ENCODE results near the gene ARHGAP28. TPM values are rescaled to one million over a fixed set of nuclear protein-coding genes. Genes with fewer than 3 reads are reported as not detected.

The ARHGAP28 gene
- total RNA-seq, 1 experiment from 2014 or later, result 9.2 TPM

- no peaks in the 10 kb centered on the region for H3K27me3 ChIP-seq (ENCODE audit: insufficient read depth, low read length)
- H2AFZ ChIP-seq (ENCODE audit: low read length), result no peak overlapping the region
- H2BK120ac ChIP-seq (ENCODE audit: low read depth, low read length, poor library complexity, severe bottlenecking), result no peak overlapping the region
- no peak overlapping the region for H3K56ac ChIP-seq (ENCODE audit: insufficient read length, low read depth, low read length)
- no peak overlapping the region for H3K27ac ChIP-seq (ENCODE audit: insufficient read length, low read depth, low read length)
- no peak for TF ChIP-seq CTCF (conservative IDR thresholded peaks at IDR 0.05)
- H3K23ac ChIP-seq (ENCODE audit: insufficient read length, low read depth, low read length), result no peak overlapping the region
- no peak overlapping the region for H3T11ph ChIP-seq (ENCODE audit: low read length)
- no peak overlapping the region for H2BK5ac ChIP-seq (ENCODE audit: insufficient read length, low read length)
- H3K4me2 ChIP-seq (ENCODE audit: insufficient read depth, insufficient read length, low read length), result no peak overlapping the region
- Mint-ChIP-seq H3K4me3 (no peak overlapping the region), H3K27me3 (ENCODE audit: low read depth) (no peaks in the 10 kb centered on the region; the same call in 1 of the 2 replicates), H3K9me3 (peaks cover 4 to 7% of the 10 kb centered on the region in 2 experiments), H3K27ac (no peak overlapping the region), H3K36me3 (ENCODE audit: insufficient read depth in 1 of 3, low read depth in 3 of 3) (peaks cover 47 to 68% (median 60%) of the 10 kb centered on the region in 3 experiments), H3K4me1 (peaks cover 4 to 5% of the 10 kb centered on the region in 2 experiments)
- H2AK5ac ChIP-seq (ENCODE audit: insufficient read length, low read length), result no peak overlapping the region
- DNase-seq, result no peak
- H4K91ac ChIP-seq (ENCODE audit: insufficient read length, low read depth, low read length), result no peak overlapping the region
- H3K14ac ChIP-seq (ENCODE audit: insufficient read depth, low read length), result no peak overlapping the region
- no peaks in the 10 kb centered on the region for H3K79me2 ChIP-seq (ENCODE audit: insufficient read depth, low read length)
- no peaks in the 10 kb centered on the region for H3K79me1 ChIP-seq (ENCODE audit: insufficient read depth, low read depth, low read length, poor library complexity, severe bottlenecking)
- H3K4me1 ChIP-seq (ENCODE audit: insufficient read depth, low read length), result no peaks in the 10 kb centered on the region
- no peak overlapping the region for H2BK20ac ChIP-seq (ENCODE audit: low read depth, low read length, poor library complexity, severe bottlenecking)
- H4K5ac ChIP-seq (ENCODE audit: insufficient read length, low read depth, low read length), result no peak overlapping the region
- no CpG with 5 or more reads among the region's 5 CpGs for WGBS (ENCODE audit: extremely low coverage, insufficient read length, low lambda C conversion rate)
- H4K20me1 ChIP-seq (ENCODE audit: control insufficient read depth, insufficient read depth, insufficient read length), result no peaks in the 10 kb centered on the region
- H3K9me3 ChIP-seq (ENCODE audit: control insufficient read depth, low read depth, low read length), result no peaks in the 10 kb centered on the region
- H3K4ac ChIP-seq (ENCODE audit: low read depth, low read length), result no peak overlapping the region
- H4K8ac ChIP-seq (replicated peaks; ENCODE audit: insufficient read length, low read depth, low read length), result no peak overlapping the region
- no peak overlapping the region for H3K9ac ChIP-seq (ENCODE audit: extremely low read depth, insufficient read length, low read length)
- no peaks in the 10 kb centered on the region for H3K23me2 ChIP-seq (ENCODE audit: insufficient read length, low read depth, low read length, poor library complexity, severe bottlenecking)
- no peak overlapping the region for H2BK12ac ChIP-seq (ENCODE audit: insufficient read length, low read depth, low read length)
- H2BK15ac ChIP-seq (ENCODE audit: low read depth, low read length), result no peak overlapping the region
- no peak overlapping the region for H3K18ac ChIP-seq (ENCODE audit: insufficient read length, low read depth, low read length)
Observed at GRCh38 chr18:6956495-6956894, 227.0 kb downstream of the ARHGAP28 start.
